GM23248 (cell line): Measurements from ENCODE around the gene VCPKMT. TPM values are rescaled to one million over a fixed set of nuclear protein-coding genes. Genes with fewer than 3 reads are reported as not detected.
"Not testable (repeated sequence)": the region's sequence is repeated elsewhere in the genome, so short reads cannot be mapped to it uniquely, and the experiment has no call there.

Source experiments
- DNase-seq: peaks from one replicate; pipeline ENCODE4 v3.0.0-alpha.2; 2015
- H2AFZ ChIP-seq: fragments of 200-600 bp; sonication (generic); 2 replicates; pipeline ENCODE4 v1.6.1; 2016; ENCODE audit warnings: antibody characterized with exemption
- H3F3A ChIP-seq: fragments of 200-600 bp; sonication (generic); 2 replicates; pipeline ENCODE4 v1.6.1; 2016; ENCODE audit warnings: mild to moderate bottlenecking, antibody characterized with exemption, mixed run types; ENCODE audit not compliant: insufficient read depth
- H3K27ac ChIP-seq: fragments of 200-600 bp; sonication (generic); 2 replicates; pipeline ENCODE4 v1.5.1; 2016; ENCODE audit warnings: mild to moderate bottlenecking
- H3K27me3 ChIP-seq: fragments of 200-600 bp; sonication (generic); replicated peaks from 2 replicates; pipeline ENCODE4 v1.6.1; 2016; ENCODE audit warnings: mild to moderate bottlenecking; ENCODE audit not compliant: insufficient read depth
- H3K36me3 ChIP-seq: fragments of 200-600 bp; sonication (generic); 2 replicates; pipeline ENCODE4 v1.6.1; 2016; ENCODE audit warnings: low read depth, mild to moderate bottlenecking
- H3K4me1 ChIP-seq: fragments of 200-600 bp; sonication (generic); 2 replicates; pipeline ENCODE4 v1.6.1; 2016; ENCODE audit warnings: mild to moderate bottlenecking; ENCODE audit not compliant: insufficient read depth
- H3K4me2 ChIP-seq: fragments of 200-600 bp; sonication (generic); one replicate; pipeline ENCODE4 v1.6.1; 2016; ENCODE audit warnings: mild to moderate bottlenecking; ENCODE audit not compliant: unreplicated experiment
- H3K4me3 ChIP-seq: fragments of 200-600 bp; sonication (generic); 2 replicates; pipeline ENCODE4 v1.5.1; 2016; ENCODE audit warnings: mild to moderate bottlenecking
- H3K79me2 ChIP-seq: fragments of 200-600 bp; sonication (generic); 2 replicates; pipeline ENCODE4 v1.6.1; 2016; ENCODE audit warnings: mild to moderate bottlenecking; ENCODE audit not compliant: insufficient read depth
- H3K9ac ChIP-seq: fragments of 200-600 bp; sonication (generic); 2 replicates; pipeline ENCODE4 v1.6.1; 2016; ENCODE audit warnings: mild to moderate bottlenecking
- H3K9me2 ChIP-seq: fragments of 200-600 bp; sonication (generic); 2 replicates; pipeline ENCODE4 v1.6.1; 2016; ENCODE audit warnings: mixed run types, mild to moderate bottlenecking, moderate library complexity; ENCODE audit not compliant: insufficient read depth
- H3K9me3 ChIP-seq: fragments of 200-600 bp; sonication (generic); one replicate; pipeline ENCODE4 v1.6.1; 2017; ENCODE audit warnings: low read depth
- H4K20me1 ChIP-seq: fragments of 200-600 bp; sonication (generic); 2 replicates; pipeline ENCODE4 v1.6.0; 2016; ENCODE audit not compliant: insufficient read depth
- EZH2 ChIP-seq: fragments of 200-600 bp; sonication (generic); IDR thresholded peaks from 2 replicates; pipeline ENCODE4 v1.6.1; 2018; ENCODE audit warnings: antibody characterized with exemption, mild to moderate bottlenecking; ENCODE audit not compliant: insufficient read depth, poor library complexity, severe bottlenecking
- EZH2phosphoT487 ChIP-seq: fragments of 200-600 bp; sonication (generic); IDR thresholded peaks from 2 replicates; pipeline ENCODE4 v1.6.1; 2018; ENCODE audit warnings: antibody characterized with exemption, moderate library complexity, mild to moderate bottlenecking, low read depth; ENCODE audit not compliant: insufficient read depth
- WGBS, 2 experiments: methylation state at CpG; one replicate each; pipeline ENCODE4 v1.1.6; 2015 to 2017; ENCODE audit warnings: low lambda C conversion rate in 2 of 2, low coverage in 1 of 2; ENCODE audit errors: missing lambda C conversion rate in 2 of 2; 5-methylcytosine and 5-hydroxymethylcytosine counted together
- in situ Hi-C: fragments of 300-500 bp; cut with MboI; formaldehyde crosslinking; loops from 2 replicates; pipeline ENCODE4 v1.15.0; 2020
- polyA plus RNA-seq: library from polyadenylated mRNA; unstranded; fragments of >200 nt; fragmentation: Nextera tagmentation; extraction: Ambion mirVana; gene quantifications from 2 replicates; pipeline ENCODE4 v1.2.1, GENCODE V29; 2016
- total RNA-seq: library from RNA; depleted of rRNA; stranded (reverse); fragments of >200 nt; shearing (Covaris generic); gene quantifications from 2 replicates; pipeline ENCODE4 v1.2.3, GENCODE V29; 2014

VCPKMT gene
- total and polyA plus RNA-seq, 2 experiments from 2014 or later = 7.5 to 9.4 TPM

DNA sequence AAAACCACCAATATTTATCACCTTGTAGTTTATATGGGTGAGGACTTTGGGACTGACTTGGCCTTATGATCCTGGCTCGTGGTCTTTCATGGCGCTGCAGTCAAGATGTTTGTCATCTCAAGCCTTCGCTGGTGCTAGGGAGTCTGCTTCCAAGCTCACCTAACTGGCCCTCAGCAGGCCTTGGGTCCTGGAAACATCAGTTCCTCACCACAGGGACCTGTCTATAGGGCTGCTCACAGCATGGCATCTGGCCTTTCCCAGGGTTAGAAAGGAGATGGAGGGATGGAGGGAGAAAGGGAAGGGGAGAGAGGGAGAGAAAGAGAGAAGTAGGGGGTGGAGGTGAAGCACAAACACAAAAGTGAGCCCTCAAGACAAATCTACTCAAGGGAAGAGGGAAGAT is 31.7 kb downstream of the VCPKMT start:
- DNase-seq = no peak
- no peak overlapping the region for H3K9ac ChIP-seq
- TF ChIP-seq EZH2 (no peak), EZH2phosphoT487 (no peak)
- peaks cover 23% of the 10 kb centered on the region; the same call in 1 of the 2 replicates for H3F3A ChIP-seq
- WGBS, 2 experiments = 83 to 95% methylated on average over 3 of the region's 3 CpGs
- no peaks in the 10 kb centered on the region for H3K79me2 ChIP-seq
- H4K20me1 ChIP-seq = no peaks in the 10 kb centered on the region
- H3K36me3 ChIP-seq = no peaks in the 10 kb centered on the region
- H3K27ac ChIP-seq = no peak overlapping the region
- H3K4me3 ChIP-seq = no peak overlapping the region
- H3K9me2 ChIP-seq = no peaks in the 10 kb centered on the region
- no peak overlapping the region for H3K4me2 ChIP-seq
- H2AFZ ChIP-seq = no peak overlapping the region
- in situ Hi-C loops = no loop called here
- no peaks in the 10 kb centered on the region for H3K9me3 ChIP-seq
- peaks cover 14% of the 10 kb centered on the region for H3K4me1 ChIP-seq
- no peaks in the 10 kb centered on the region for H3K27me3 ChIP-seq

DNA sequence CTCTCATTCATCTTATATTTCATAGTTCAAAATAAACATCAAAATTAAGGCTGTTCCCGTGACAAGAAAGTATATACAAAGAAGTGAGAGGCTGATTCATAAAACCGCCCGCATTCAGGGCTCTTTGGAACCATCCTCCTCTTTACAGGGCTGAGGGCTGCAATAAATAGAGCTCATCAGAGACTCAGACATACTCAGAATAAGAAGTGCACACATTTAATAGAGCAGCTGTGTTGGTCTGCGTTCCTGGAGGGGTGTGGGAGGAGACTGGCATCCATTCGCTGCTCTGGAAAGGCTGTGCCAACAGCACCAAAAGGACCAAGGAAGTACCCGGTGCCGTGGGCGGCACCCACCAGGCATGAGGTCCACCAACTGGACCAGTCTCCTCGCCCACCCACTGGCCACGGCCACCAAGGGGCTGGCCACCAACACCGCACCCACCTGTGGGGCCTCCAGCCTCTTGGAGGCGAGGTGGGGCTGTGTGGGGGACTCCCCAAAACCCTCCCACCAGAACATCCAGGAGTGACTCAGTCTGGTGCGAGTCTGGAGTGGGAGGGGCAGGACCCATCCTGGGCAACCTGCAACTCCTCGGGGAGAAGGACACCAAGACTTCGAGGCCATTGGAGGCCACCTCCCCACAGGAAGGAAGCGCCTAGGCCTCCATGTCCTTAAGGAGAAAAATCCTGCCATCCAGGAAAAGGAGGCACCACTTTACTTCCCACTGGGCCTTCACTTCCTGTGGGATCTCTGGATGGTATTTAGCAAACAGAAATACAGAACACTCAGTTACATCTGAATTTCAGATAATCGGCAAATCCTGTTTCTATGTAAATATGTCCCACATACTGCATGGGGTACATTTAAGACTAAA is 32.7 kb downstream of the VCPKMT start:
- H3K4me3 ChIP-seq = no peak overlapping the region
- H3K27ac ChIP-seq = no peak overlapping the region
- no peaks in the 10 kb centered on the region for H3K79me2 ChIP-seq
- 90 to 92% methylated on average over 17 of the region's 17 CpGs for WGBS, 2 experiments
- H3K27me3 ChIP-seq = no peaks in the 10 kb centered on the region
- DNase-seq = no peak
- peaks cover 14% of the 10 kb centered on the region for H3K4me1 ChIP-seq
- H3F3A ChIP-seq = peaks cover 23% of the 10 kb centered on the region; the same call in 1 of the 2 replicates
- H3K9ac ChIP-seq = no peak overlapping the region
- no peaks in the 10 kb centered on the region for H3K36me3 ChIP-seq
- no peak for TF ChIP-seq EZH2
- TF ChIP-seq EZH2phosphoT487 = no peak
- H3K9me3 ChIP-seq = no peaks in the 10 kb centered on the region
- no peaks in the 10 kb centered on the region for H4K20me1 ChIP-seq
- H3K9me2 ChIP-seq = no peaks in the 10 kb centered on the region
- no peak overlapping the region for H3K4me2 ChIP-seq
- no peak overlapping the region for H2AFZ ChIP-seq
- in situ Hi-C loops = no loop called here

DNA sequence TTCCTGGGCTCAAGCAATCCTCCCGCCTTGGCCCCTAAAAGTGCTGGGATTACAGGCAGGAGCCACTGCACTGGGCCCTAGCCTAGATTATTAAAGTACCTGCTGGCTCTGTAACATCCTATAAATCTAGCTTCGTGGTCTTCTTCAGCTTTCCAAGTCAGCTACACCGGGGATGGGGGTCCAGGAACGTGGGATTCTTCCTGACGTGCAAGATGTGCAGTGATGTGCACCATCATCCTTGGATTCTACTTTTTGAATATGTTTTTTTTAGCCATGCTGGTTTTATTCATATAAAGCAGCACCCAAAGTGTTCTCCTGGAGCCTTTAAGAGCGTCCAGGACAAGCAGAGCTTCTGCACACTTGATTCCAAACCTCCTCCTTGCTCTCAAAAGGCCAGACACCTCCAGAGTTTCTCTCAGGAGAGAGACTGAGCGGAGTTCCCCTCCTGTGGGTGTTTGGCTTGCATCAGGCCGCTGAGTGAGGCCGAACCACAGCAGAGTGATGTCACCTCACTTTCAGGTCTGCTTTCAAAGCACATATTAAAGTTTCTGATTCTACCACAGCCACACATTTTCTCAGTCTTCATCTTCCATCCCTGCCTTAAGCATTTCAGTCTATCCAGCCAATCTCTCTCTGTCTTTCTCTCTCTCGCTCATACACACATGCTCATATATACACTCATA is 33.4 kb downstream of the VCPKMT start:
- H3K9me3 ChIP-seq = no peaks in the 10 kb centered on the region
- H3K4me3 ChIP-seq = no peak overlapping the region
- no peak overlapping the region for H2AFZ ChIP-seq
- in situ Hi-C loops = no loop called here
- peaks cover 23% of the 10 kb centered on the region; the same call in 1 of the 2 replicates for H3F3A ChIP-seq
- H3K4me2 ChIP-seq = no peak overlapping the region
- no peaks in the 10 kb centered on the region for H3K79me2 ChIP-seq
- H3K27me3 ChIP-seq = no peaks in the 10 kb centered on the region
- no peak for DNase-seq
- no peak overlapping the region for H3K27ac ChIP-seq
- H3K4me1 ChIP-seq = peaks cover 14% of the 10 kb centered on the region
- no peak overlapping the region for H3K9ac ChIP-seq
- no peaks in the 10 kb centered on the region for H3K9me2 ChIP-seq
- H3K36me3 ChIP-seq = no peaks in the 10 kb centered on the region
- WGBS, 2 experiments = 87 to 91% methylated on average over 10 of the region's 10 CpGs
- no peaks in the 10 kb centered on the region for H4K20me1 ChIP-seq
- TF ChIP-seq EZH2 (no peak), EZH2phosphoT487 (no peak)

DNA sequence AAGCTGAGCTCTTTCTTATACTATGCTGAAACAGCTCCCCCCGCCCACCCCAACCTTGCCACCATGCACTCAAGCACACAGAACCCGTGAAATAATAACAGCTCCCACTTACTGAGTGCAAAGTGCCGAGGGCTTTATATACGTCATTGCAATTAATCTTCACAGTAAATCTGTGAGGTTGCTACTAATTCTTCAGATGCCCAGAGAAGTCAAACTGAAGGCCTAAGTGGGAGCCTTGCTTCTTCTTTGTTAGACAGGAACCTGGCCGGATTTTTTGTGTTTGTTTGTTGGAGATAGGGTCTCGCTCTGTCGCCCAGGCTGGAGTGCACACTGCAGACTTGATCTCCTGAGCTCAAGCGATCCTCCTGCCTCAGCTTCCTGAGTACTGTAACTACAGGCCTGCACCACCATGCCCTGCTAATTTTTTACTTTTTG is 34.0 kb downstream of the VCPKMT start:
- Histone ChIP-seq H3K4me2 (no peak overlapping the region), H3K27ac (no peak overlapping the region), H3K9me3 (no peaks in the 10 kb centered on the region), H3K79me2 (no peaks in the 10 kb centered on the region), H3K9me2 (no peaks in the 10 kb centered on the region), H3K27me3 (no peaks in the 10 kb centered on the region), H3K36me3 (no peaks in the 10 kb centered on the region), H3F3A (peaks cover 19% of the 10 kb centered on the region; the same call in 1 of the 2 replicates), H3K4me1 (peaks cover 14% of the 10 kb centered on the region), H3K9ac (no peak overlapping the region), H4K20me1 (no peaks in the 10 kb centered on the region), H2AFZ (no peak overlapping the region), H3K4me3 (no peak overlapping the region)
- 80 to 85% methylated on average over 8 of the region's 8 CpGs for WGBS, 2 experiments
- in situ Hi-C loops = no loop called here
- no peak for TF ChIP-seq EZH2phosphoT487
- no peak for TF ChIP-seq EZH2
- no peak for DNase-seq

DNA sequence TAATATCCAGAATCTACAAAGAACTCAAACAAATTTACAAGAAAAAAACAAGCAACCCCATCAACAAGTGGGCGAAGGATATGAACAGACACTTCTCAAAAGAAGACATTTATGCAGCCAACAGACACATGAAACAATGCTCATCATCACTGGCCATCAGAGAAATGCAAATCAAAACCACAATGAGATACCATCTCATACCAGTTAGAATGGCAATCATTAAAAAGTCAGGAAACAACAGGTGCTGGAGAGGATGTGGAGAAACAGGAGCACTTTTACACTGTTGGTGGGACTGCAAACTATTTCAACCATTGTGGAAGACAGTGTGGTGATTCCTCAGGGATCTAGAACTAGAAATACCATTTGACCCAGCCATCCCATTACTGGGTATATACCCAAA is 37.3 kb downstream of the VCPKMT start:
- H3K79me2 ChIP-seq, H3K9me3 ChIP-seq, H3K9ac ChIP-seq, DNase-seq, in situ Hi-C loops, H4K20me1 ChIP-seq, H3K36me3 ChIP-seq, H3K4me3 ChIP-seq, H3K9me2 ChIP-seq, H3K27ac ChIP-seq, H2AFZ ChIP-seq, H3K4me1 ChIP-seq, H3K4me2 ChIP-seq, H3F3A ChIP-seq, H3K27me3 ChIP-seq: not testable (repeated sequence)
- 82 to 93% methylated on average over 1 of the region's 1 CpG for WGBS, 2 experiments

DNA sequence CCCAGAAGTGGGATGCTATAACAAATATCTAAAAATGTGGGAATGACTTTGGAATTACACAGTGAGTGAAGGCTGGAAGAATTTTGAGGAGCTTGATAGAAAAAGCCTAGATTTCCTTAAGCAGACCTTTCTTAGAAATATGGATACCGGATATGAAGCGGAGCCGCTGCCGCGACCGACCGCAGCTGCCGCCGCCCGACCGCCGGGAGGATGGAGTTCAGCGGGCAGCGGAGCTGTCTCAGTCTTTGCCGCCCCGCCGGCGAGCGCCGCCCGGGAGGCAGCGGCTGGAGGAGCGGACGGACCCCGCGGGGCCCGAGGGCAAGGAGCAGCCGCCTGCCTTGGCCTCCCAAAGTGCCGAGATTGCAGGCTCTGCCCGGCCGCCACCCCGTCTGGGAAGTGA is 42.7 kb downstream of the VCPKMT start:
- H3K4me2 ChIP-seq, H4K20me1 ChIP-seq, H3F3A ChIP-seq, H3K4me3 ChIP-seq, H2AFZ ChIP-seq, H3K9me2 ChIP-seq, H3K79me2 ChIP-seq, H3K27ac ChIP-seq, DNase-seq, H3K9me3 ChIP-seq, in situ Hi-C loops, H3K27me3 ChIP-seq, H3K36me3 ChIP-seq, H3K9ac ChIP-seq, H3K4me1 ChIP-seq: not testable (repeated sequence)
- no CpG with 5 or more reads among the region's 32 CpGs for WGBS, 2 experiments
